SU-DHL-6 (cell line): ENCODE data around the gene EXOC3L1.

ENCODE experiments used
- H2AFZ ChIP-seq: fragments of 200-600 bp; sonication (generic); 2 replicates; pipeline ENCODE4 v1.6.1; 2014; ENCODE audit warnings: low read depth, mild to moderate bottlenecking, moderate library complexity, mixed read lengths, antibody characterized with exemption, low read length; ENCODE audit not compliant: severe bottlenecking
- H3F3A ChIP-seq: fragments of 200-600 bp; shearing (Covaris generic); 2 replicates; pipeline ENCODE4 v1.6.0; 2016; ENCODE audit warnings: antibody characterized with exemption, mild to moderate bottlenecking; ENCODE audit not compliant: insufficient read depth
- H3K27ac ChIP-seq: fragments of 200-600 bp; sonication (generic); 2 replicates; pipeline ENCODE4 v1.5.1; 2016; ENCODE audit warnings: low read depth, mild to moderate bottlenecking, low read length, moderate library complexity, mixed read lengths
- H3K27me3 ChIP-seq: fragments of 200-600 bp; sonication (generic), shearing (Covaris generic); 2 replicates; pipeline ENCODE4 v1.6.0; 2014; ENCODE audit warnings: mild to moderate bottlenecking, low read length
- H3K36me3 ChIP-seq: fragments of 200-600 bp; sonication (generic); 2 replicates; pipeline ENCODE4 v1.6.1; 2014; ENCODE audit warnings: mild to moderate bottlenecking, low read length, mixed read lengths
- H3K4me2 ChIP-seq: fragments of 300-600, 200-600 bp; shearing (Covaris generic), sonication (generic); 2 replicates; pipeline ENCODE4 v1.6.0; 2014; ENCODE audit warnings: low read length, low read depth, mild to moderate bottlenecking; ENCODE audit not compliant: poor library complexity, severe bottlenecking
- H3K4me3 ChIP-seq: fragments of 200-600 bp; sonication (generic); 2 replicates; pipeline ENCODE4 v1.5.1; 2014; ENCODE audit warnings: antibody characterized with exemption, low read length, mild to moderate bottlenecking, mixed read lengths; ENCODE audit not compliant: insufficient read depth, poor library complexity, severe bottlenecking
- H3K79me2 ChIP-seq: fragments of 200-600 bp; sonication (generic); 2 replicates; pipeline ENCODE4 v1.6.1; 2014; ENCODE audit warnings: mild to moderate bottlenecking, low read length, moderate library complexity; ENCODE audit not compliant: insufficient read depth
- H3K9ac ChIP-seq: fragments of 200-600 bp; sonication (generic); 2 replicates; pipeline ENCODE4 v1.7.0; 2014; ENCODE audit warnings: mild to moderate bottlenecking, low read length
- H3K9me2 ChIP-seq: fragments of 200-600 bp; sonication (generic); replicated peaks from 2 replicates; pipeline ENCODE4 v1.6.1; 2014; ENCODE audit warnings: low read length; ENCODE audit not compliant: insufficient read depth
- H3K9me3 ChIP-seq: fragments of 200-600 bp; sonication (generic); 2 replicates; pipeline ENCODE4 v1.6.1; 2014; ENCODE audit warnings: low read length, mixed read lengths; ENCODE audit not compliant: insufficient read depth
- H4K20me1 ChIP-seq: fragments of 200-600 bp; sonication (generic); 2 replicates; pipeline ENCODE4 v1.6.1; 2014; ENCODE audit warnings: low read depth, mild to moderate bottlenecking, antibody characterized with exemption, low read length, moderate library complexity, mixed read lengths
- EZH2phosphoT487 ChIP-seq: fragments of 200-600 bp; sonication (generic), shearing (Covaris generic); conservative IDR thresholded peaks from 2 replicates; pipeline ENCODE4 v1.6.1; 2018; ENCODE audit warnings: mild to moderate bottlenecking, antibody characterized with exemption, low read length, moderate library complexity, mixed read lengths
- TF ChIP-seq, protein P1 (sequence below): fragments of 200-600 bp; sonication (generic); IDR thresholded peaks from one replicate; pipeline ENCODE4 v1.5.1; 2017; ENCODE audit warnings: antibody characterized with exemption, mild to moderate bottlenecking, low read length, moderate library complexity; ENCODE audit not compliant: insufficient read depth, poor library complexity, severe bottlenecking

Gene EXOC3L1

DNA sequence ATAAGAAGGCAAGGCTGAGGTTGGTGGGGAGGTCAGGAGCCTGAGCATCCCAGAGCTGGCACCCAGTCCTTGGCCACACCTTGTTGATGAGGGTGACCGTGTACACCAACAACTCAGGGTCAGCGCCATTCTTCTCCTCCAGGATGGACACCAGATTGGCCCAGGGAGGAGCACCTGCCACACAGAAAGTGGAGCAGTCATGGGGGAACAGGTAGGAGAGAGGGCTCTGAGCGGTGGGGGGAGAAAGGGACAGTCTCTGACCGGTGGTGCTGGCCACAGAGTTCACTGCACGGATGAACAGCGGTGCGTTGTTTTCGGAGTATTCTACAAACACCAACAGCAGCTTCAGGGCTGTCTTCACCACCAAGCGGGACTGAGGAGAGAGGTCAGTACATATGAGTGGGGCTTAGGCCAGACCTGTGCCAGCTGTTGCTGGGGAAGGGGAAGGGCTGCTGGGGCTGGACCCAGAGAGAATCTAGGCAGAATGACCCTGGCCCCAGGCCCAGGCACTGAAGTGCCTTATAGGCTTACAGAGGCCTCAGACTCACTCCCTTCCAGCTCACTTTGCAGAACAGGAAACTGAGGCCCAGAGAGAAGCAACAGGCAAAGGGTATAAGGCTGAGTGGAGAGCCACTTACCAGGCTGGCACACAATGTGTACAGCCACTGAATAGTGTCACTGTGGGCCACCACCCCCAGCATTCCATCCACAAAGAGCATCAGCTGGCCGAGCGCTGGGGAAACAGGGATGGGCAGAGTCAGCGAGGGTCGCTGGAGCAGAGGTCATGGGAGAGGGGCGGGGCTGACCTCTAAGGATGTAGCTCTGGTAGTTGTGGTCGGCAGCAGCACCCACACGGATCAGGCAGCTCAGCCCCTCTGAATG, 47.7 kb upstream of the EXOC3L1 start:
- no peaks in the 10 kb centered on the region; the same call in 1 of the 2 replicates for H4K20me1 ChIP-seq
- no peaks in the 10 kb centered on the region for H3K9me2 ChIP-seq
- H3K4me3 ChIP-seq = no peak overlapping the region
- no peaks in the 10 kb centered on the region for H3K27me3 ChIP-seq
- H3K27ac ChIP-seq = no peak overlapping the region
- H2AFZ ChIP-seq = no peak overlapping the region
- H3K9ac ChIP-seq = no peak overlapping the region
- TF ChIP-seq, protein P1, sequence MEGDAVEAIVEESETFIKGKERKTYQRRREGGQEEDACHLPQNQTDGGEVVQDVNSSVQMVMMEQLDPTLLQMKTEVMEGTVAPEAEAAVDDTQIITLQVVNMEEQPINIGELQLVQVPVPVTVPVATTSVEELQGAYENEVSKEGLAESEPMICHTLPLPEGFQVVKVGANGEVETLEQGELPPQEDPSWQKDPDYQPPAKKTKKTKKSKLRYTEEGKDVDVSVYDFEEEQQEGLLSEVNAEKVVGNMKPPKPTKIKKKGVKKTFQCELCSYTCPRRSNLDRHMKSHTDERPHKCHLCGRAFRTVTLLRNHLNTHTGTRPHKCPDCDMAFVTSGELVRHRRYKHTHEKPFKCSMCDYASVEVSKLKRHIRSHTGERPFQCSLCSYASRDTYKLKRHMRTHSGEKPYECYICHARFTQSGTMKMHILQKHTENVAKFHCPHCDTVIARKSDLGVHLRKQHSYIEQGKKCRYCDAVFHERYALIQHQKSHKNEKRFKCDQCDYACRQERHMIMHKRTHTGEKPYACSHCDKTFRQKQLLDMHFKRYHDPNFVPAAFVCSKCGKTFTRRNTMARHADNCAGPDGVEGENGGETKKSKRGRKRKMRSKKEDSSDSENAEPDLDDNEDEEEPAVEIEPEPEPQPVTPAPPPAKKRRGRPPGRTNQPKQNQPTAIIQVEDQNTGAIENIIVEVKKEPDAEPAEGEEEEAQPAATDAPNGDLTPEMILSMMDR = no peak
- TF ChIP-seq EZH2phosphoT487 = no peak
- H3K36me3 ChIP-seq = no peaks in the 10 kb centered on the region
- H3K79me2 ChIP-seq = no peaks in the 10 kb centered on the region
- no peaks in the 10 kb centered on the region for H3K9me3 ChIP-seq
- H3F3A ChIP-seq = no peaks in the 10 kb centered on the region
- no peak overlapping the region for H3K4me2 ChIP-seq

DNA sequence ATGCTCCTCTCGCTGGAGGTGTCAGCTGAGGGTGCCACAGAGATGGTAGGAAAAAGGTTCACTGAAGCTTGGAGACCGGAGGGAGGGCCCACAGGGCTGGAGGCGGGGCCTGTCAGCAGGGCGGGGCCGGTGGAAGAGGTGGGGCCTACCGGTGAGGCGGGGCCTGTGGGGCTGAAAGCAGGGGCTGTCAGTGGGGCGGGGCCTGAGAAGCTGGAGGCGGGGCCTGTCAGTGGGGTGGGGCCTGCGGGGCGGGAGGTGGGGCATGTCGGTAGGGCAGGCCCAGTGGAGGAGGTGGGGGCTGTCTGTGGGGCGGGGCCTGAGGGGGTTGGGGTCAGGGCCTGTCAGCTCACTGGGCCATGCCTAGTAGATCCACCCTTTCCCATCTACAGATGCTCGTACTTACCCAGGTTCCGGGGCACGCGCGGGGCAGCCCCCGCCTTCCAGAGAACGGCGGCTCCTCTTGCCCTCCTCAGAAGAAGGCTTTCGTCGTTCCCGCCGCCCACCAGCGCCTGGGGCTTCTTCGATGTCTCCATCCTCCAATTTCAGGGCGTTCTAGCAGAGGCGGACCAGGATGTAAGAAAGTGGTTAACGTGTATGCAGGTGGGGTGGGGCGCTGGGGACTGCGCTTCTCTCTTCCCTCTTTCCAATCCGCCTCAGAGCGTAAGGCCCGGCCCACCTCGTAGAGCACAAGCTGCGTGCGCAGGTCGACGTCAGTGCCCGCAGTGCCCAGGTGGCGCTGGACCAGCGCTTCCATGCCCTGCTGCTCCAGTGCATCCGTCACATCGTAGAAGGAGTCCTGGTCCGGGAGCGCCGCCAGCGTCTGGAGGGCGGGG, 46.8 kb upstream of the EXOC3L1 start:
- H3K9me3 ChIP-seq = no peaks in the 10 kb centered on the region
- no peak overlapping the region for H3K4me2 ChIP-seq
- H3K36me3 ChIP-seq = no peaks in the 10 kb centered on the region
- H3K79me2 ChIP-seq = no peaks in the 10 kb centered on the region
- H2AFZ ChIP-seq = no peak overlapping the region
- H3K27me3 ChIP-seq = no peaks in the 10 kb centered on the region
- no peaks in the 10 kb centered on the region for H3K9me2 ChIP-seq
- no peak overlapping the region for H3K4me3 ChIP-seq
- no peak overlapping the region for H3K27ac ChIP-seq
- no peaks in the 10 kb centered on the region; the same call in 1 of the 2 replicates for H4K20me1 ChIP-seq
- TF ChIP-seq, protein P1 = no peak
- TF ChIP-seq EZH2phosphoT487 = no peak
- H3F3A ChIP-seq = no peaks in the 10 kb centered on the region
- H3K9ac ChIP-seq = no peak overlapping the region

DNA sequence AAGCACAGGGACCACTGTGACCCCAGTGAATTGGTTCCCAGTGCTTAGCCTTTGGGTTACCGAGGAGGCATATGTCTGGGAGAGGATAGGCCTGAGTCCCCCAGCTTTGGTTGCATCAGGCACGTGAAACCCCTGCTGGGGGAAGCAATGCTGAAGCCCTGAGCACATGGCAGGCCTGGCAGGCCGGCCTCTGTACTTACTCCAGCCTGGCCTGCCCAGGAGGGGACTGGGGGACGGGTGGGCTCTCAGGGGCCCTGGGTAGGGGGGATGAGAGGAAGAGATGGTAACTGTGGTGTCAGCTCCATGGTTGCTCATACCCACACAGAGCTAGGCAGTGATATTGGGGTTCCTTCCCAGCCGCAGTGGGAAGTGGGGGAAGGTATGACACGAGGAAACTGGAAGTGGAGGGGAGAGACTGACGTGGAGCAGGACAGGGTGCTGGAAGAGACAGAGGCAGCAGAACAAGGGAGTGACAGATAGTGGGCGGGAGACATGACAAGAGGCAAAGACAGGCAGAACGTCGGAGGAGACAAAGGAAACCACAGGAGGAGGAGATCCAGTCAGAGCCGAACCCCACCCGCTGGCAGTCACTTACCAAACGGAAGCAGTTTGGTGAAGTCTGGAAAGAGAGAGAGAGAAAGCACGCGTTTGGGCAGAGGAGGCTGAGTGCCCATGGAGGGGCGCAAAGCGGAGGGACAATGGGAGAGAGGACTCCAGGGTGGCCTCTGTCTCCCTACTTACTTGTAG, 46.1 kb upstream of the EXOC3L1 start:
- Histone ChIP-seq H3K9me2 (no peaks in the 10 kb centered on the region), H3K9me3 (no peaks in the 10 kb centered on the region), H3K27ac (no peak overlapping the region), H3K36me3 (no peaks in the 10 kb centered on the region), H3K9ac (no peak overlapping the region), H4K20me1 (no peaks in the 10 kb centered on the region), H3K4me3 (no peak overlapping the region), H3K27me3 (no peaks in the 10 kb centered on the region), H2AFZ (no peak overlapping the region), H3K4me2 (no peak overlapping the region), H3K79me2 (no peaks in the 10 kb centered on the region), H3F3A (no peaks in the 10 kb centered on the region)
- no peak for TF ChIP-seq EZH2phosphoT487
- TF ChIP-seq, protein P1 = no peak
